GM23338 (cell line): Measurements from ENCODE around the gene OR2V2. TPM values are rescaled to one million over a fixed set of nuclear protein-coding genes. Genes with fewer than 3 reads are reported as not detected.

Source experiments
- ATAC-seq: fragments of 200-7000 bp; cut with Tn5 transposase; 3 replicates; pipeline ENCODE4 v1.9.1; 2020
- DNase-seq: peaks from one replicate; pipeline ENCODE4 v3.0.0-alpha.2; 2015; ENCODE audit warnings: low spot score
- H2AFZ ChIP-seq: fragments of 200-600 bp; sonication (generic); 2 replicates; pipeline ENCODE4 v1.8.0; 2016; ENCODE audit warnings: antibody characterized with exemption, mild to moderate bottlenecking, moderate library complexity
- H3F3A ChIP-seq: fragments of 200-600 bp; sonication (generic); replicated peaks from 2 replicates; pipeline ENCODE4 v1.8.0; 2017; ENCODE audit warnings: antibody characterized with exemption, mixed run types, low read depth
- H3K27ac ChIP-seq: fragments of 200-600 bp; sonication (generic); 2 replicates; pipeline ENCODE4 v1.6.1; 2016; ENCODE audit warnings: low read depth
- H3K27me3 ChIP-seq: fragments of 200-600 bp; sonication (generic); 2 replicates; pipeline ENCODE4 v1.8.0; 2016; ENCODE audit warnings: mild to moderate bottlenecking, mixed run types, moderate library complexity; ENCODE audit not compliant: insufficient read depth
- H3K36me3 ChIP-seq: fragments of 200-600 bp; sonication (generic); 2 replicates; pipeline ENCODE4 v1.8.0; 2016; ENCODE audit warnings: mild to moderate bottlenecking; ENCODE audit not compliant: insufficient read depth
- H3K4me1 ChIP-seq: fragments of 200-600 bp; sonication (generic); 2 replicates; pipeline ENCODE4 v1.8.0; 2016; ENCODE audit warnings: mild to moderate bottlenecking, moderate library complexity; ENCODE audit not compliant: insufficient read depth
- H3K4me2 ChIP-seq: fragments of 200-600 bp; sonication (generic); 2 replicates; pipeline ENCODE4 v1.7.1; 2017; ENCODE audit warnings: mixed run types
- H3K4me3 ChIP-seq: fragments of 200-600 bp; sonication (generic); 2 replicates; pipeline ENCODE4 v1.6.1; 2016; ENCODE audit warnings: mixed run types
- H3K79me2 ChIP-seq: fragments of 200-600 bp; sonication (generic); replicated peaks from 2 replicates; pipeline ENCODE4 v1.8.0; 2017; ENCODE audit warnings: mild to moderate bottlenecking; ENCODE audit not compliant: insufficient read depth
- H3K9me2 ChIP-seq: fragments of 200-600 bp; sonication (generic); 2 replicates; pipeline ENCODE4 v1.8.0; 2017; ENCODE audit not compliant: insufficient read depth
- H4K20me1 ChIP-seq: fragments of 200-600 bp; sonication (generic); replicated peaks from 2 replicates; pipeline ENCODE4 v1.8.0; 2017; ENCODE audit warnings: mild to moderate bottlenecking; ENCODE audit not compliant: insufficient read depth
- H3K27ac Mint-ChIP-seq: 2 replicates; pipeline ENCODE4 v1.8.0; 2020; ENCODE audit warnings: inconsistent platforms, mild to moderate bottlenecking, moderate library complexity, mixed read lengths
- H3K27me3 Mint-ChIP-seq: 3 replicates; pipeline ENCODE4 v1.8.0; 2022; ENCODE audit warnings: low read depth, mild to moderate bottlenecking, moderate library complexity, mixed read lengths, inconsistent platforms; ENCODE audit not compliant: insufficient read depth, poor library complexity
- H3K36me3 Mint-ChIP-seq: 3 replicates; pipeline ENCODE4 v1.8.0; 2021; ENCODE audit warnings: low read depth, mild to moderate bottlenecking, inconsistent platforms, moderate library complexity, mixed read lengths
- H3K4me1 Mint-ChIP-seq: 3 replicates; pipeline ENCODE4 v1.8.0; 2020; ENCODE audit warnings: mild to moderate bottlenecking, inconsistent platforms, mixed read lengths
- H3K4me3 Mint-ChIP-seq: 3 replicates; pipeline ENCODE4 v1.8.0; 2021; ENCODE audit warnings: moderate library complexity, mild to moderate bottlenecking, inconsistent platforms, mixed read lengths
- H3K9me3 Mint-ChIP-seq: 3 replicates; pipeline ENCODE4 v1.8.0; 2020; ENCODE audit warnings: moderate library complexity, mild to moderate bottlenecking, inconsistent platforms, mixed read lengths
- CREB1 ChIP-seq: fragments of 250-450 bp; sonication (Bioruptor Pico); IDR thresholded peaks from 2 replicates; pipeline ENCODE4 v1.5.0; 2020; ENCODE audit warnings: low read depth, mild to moderate bottlenecking, moderate library complexity
- EZH2 ChIP-seq: fragments of 200-600 bp; sonication (generic); IDR thresholded peaks from one replicate; pipeline ENCODE4 v1.8.0; 2017; ENCODE audit warnings: antibody characterized with exemption, mild to moderate bottlenecking, low read depth; ENCODE audit not compliant: unreplicated experiment
- EZH2phosphoT487 ChIP-seq: fragments of 200-600 bp; sonication (generic); IDR thresholded peaks from one replicate; pipeline ENCODE4 v1.8.1; 2018; ENCODE audit warnings: antibody characterized with exemption; ENCODE audit not compliant: unreplicated experiment
- POLR2AphosphoS5 ChIP-seq: IDR thresholded peaks from 2 replicates; pipeline ENCODE4 v1.6.1; 2016; ENCODE audit warnings: antibody characterized with exemption, low read depth
- ZNF114 ChIP-seq: fragments of 250-450 bp; sonication (Bioruptor Pico); IDR thresholded peaks from 2 replicates; pipeline ENCODE4 v1.5.0; 2020; ENCODE audit warnings: mild to moderate bottlenecking, moderate library complexity
- ZNF331 ChIP-seq: fragments of 250-450 bp; sonication (Bioruptor Pico); IDR thresholded peaks from 2 replicates; pipeline ENCODE4 v1.5.0; 2020; ENCODE audit warnings: low read depth, mild to moderate bottlenecking, moderate library complexity
- ZNF462 ChIP-seq: fragments of 250-450 bp; sonication (Bioruptor Pico); IDR thresholded peaks from 2 replicates; pipeline ENCODE4 v1.5.0; 2020; ENCODE audit warnings: mild to moderate bottlenecking, moderate library complexity
- polyA plus RNA-seq: library from polyadenylated mRNA; unstranded; fragments of >200 nt; fragmentation: Nextera tagmentation; extraction: Ambion mirVana; gene quantifications from 2 replicates; pipeline ENCODE4 v1.2.1, GENCODE V29; 2016
- total RNA-seq: library from RNA; depleted of rRNA; stranded (reverse); fragments of >200 nt; shearing (Covaris generic); gene quantifications from 2 replicates; pipeline ENCODE4 v1.2.3, GENCODE V29; 2014

Gene OR2V2
- total and polyA plus RNA-seq, 2 experiments from 2014 or later: not detected

- TF ChIP-seq ZNF462 (CRISPR knock-in tag) (no peak), ZNF331 (CRISPR knock-in tag) (no peak), CREB1 (CRISPR knock-in tag) (no peak), POLR2AphosphoS5 (no peak), EZH2 (no peak), EZH2phosphoT487 (no peak), ZNF114 (CRISPR knock-in tag) (no peak)
These were observed 13.1 kb upstream of the OR2V2 start (continued) for GRCh38 chr5:181134259-181134658.

GRCh38 chr5:181136361-181136955, 10.9 kb upstream of the OR2V2 start:
- DNase-seq (no peak), ATAC-seq (no peak)
- Mint-ChIP-seq H3K27me3 (peaks cover 14% of the 10 kb centered on the region), H3K9me3 (no peaks in the 10 kb centered on the region; the same call in 1 of the 3 replicates), H3K27ac (no peak overlapping the region), H3K4me3 (no peak overlapping the region), H3K4me1 (no peaks in the 10 kb centered on the region), H3K36me3 (no peaks in the 10 kb centered on the region; the same call in 2 of the 3 replicates)
- Histone ChIP-seq H3F3A (no peaks in the 10 kb centered on the region), H3K79me2 (no peaks in the 10 kb centered on the region), H3K9me2 (no peaks in the 10 kb centered on the region), H3K27ac (no peak overlapping the region), H2AFZ (no peak overlapping the region), H3K4me2 (no peak overlapping the region), H3K36me3 (0 out of 2 replicates have a peak, but pooled peaks cover 4% of the 10 kb centered on the region), H3K4me3 (no peak overlapping the region), H3K4me1 (0 out of 2 replicates have a peak, but pooled peaks cover 5% of the 10 kb centered on the region), H3K27me3 (no peaks in the 10 kb centered on the region), H4K20me1 (no peaks in the 10 kb centered on the region)
- TF ChIP-seq ZNF114 (CRISPR knock-in tag): no peak
